DOHH2 (cell line): Measurements from ENCODE around the gene GFAP.

ENCODE experiments used
- EZH2phosphoT487 ChIP-seq: fragments of 200-600 bp; sonication (generic); IDR thresholded peaks from 2 replicates; pipeline ENCODE4 v1.6.1; 2017; ENCODE audit warnings: borderline replicate concordance, mild to moderate bottlenecking, antibody characterized with exemption, low read length, moderate library complexity, mixed read lengths
- TF ChIP-seq, protein P1 (sequence below): fragments of 200-600 bp; sonication (generic); IDR thresholded peaks from one replicate; pipeline ENCODE4 v1.5.1; 2014; ENCODE audit warnings: antibody characterized with exemption, mild to moderate bottlenecking, low read depth, low read length; ENCODE audit not compliant: poor library complexity, severe bottlenecking

DNA sequence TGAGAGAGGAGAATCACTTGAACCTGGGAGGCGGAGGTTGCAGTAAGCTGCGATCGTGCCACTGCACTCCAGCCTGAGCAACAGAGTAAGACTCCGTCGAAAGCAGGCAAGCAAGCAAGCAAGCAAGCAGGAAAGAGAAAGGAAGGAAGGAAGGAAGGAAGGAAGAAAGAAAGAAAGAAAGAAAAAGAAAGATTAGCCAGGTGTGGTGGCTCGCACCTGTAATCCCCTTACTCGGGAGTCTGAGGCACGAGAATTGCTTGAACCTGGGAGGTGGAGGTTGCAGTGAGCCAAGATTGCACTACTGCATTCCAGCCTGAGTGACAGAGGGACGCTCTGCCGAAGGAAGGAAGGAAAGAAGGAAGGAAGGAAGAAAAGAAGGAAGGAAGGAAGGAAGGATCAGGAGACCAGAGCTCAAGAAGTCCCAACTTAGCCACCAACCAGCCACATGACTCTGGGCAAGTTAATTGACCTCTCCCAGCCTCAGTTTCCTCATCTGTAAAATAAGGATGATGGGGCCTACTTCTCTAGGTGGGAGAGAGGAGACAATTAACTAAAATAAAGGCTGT is 6.5 kb downstream of the GFAP start:
- TF ChIP-seq, protein P1, sequence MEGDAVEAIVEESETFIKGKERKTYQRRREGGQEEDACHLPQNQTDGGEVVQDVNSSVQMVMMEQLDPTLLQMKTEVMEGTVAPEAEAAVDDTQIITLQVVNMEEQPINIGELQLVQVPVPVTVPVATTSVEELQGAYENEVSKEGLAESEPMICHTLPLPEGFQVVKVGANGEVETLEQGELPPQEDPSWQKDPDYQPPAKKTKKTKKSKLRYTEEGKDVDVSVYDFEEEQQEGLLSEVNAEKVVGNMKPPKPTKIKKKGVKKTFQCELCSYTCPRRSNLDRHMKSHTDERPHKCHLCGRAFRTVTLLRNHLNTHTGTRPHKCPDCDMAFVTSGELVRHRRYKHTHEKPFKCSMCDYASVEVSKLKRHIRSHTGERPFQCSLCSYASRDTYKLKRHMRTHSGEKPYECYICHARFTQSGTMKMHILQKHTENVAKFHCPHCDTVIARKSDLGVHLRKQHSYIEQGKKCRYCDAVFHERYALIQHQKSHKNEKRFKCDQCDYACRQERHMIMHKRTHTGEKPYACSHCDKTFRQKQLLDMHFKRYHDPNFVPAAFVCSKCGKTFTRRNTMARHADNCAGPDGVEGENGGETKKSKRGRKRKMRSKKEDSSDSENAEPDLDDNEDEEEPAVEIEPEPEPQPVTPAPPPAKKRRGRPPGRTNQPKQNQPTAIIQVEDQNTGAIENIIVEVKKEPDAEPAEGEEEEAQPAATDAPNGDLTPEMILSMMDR: no peak
- TF ChIP-seq EZH2phosphoT487: no peak
